Right atrium auricular region (tissue), 2 donors: ENCODE data around the gene TFAP2D. TPM values are rescaled to one million over a fixed set of nuclear protein-coding genes. Genes with fewer than 3 reads are reported as not detected.

Experiments used
- DNase-seq: peaks from one replicate; pipeline ENCODE4 v3.0.0-alpha.2; 2019; ENCODE audit warnings: low spot score
- H3K27ac ChIP-seq, 2 donors: fragments of 200-600 bp; sonication (generic); 1 replicate in 1 of 2; 2 replicates in 1 of 2; pipeline ENCODE4 v1.5.1; 2016 to 2019
- H3K27me3 ChIP-seq, 2 donors: fragments of 200-600 bp; sonication (generic); one replicate each; pipeline versions ENCODE4 v1.5.1 to v1.6.0; 2017 to 2019
- H3K36me3 ChIP-seq: fragments of 200-600 bp; sonication (generic); one replicate; pipeline ENCODE4 v1.5.1; 2016
- H3K4me1 ChIP-seq, 2 donors: fragments of 200-600 bp; sonication (generic); one replicate each; pipeline versions ENCODE4 v1.5.1 to v1.6.0; 2017 to 2019
- H3K4me3 ChIP-seq, 2 donors: fragments of 200-600 bp; sonication (generic); 1 replicate in 1 of 2; 2 replicates in 1 of 2; pipeline ENCODE4 v1.5.1; 2017 to 2019; ENCODE audit warnings: mild to moderate bottlenecking in 1 of 2, moderate library complexity in 1 of 2
- H3K9me3 ChIP-seq, 2 donors: fragments of 200-600 bp; sonication (generic); one replicate each; pipeline ENCODE4 v1.5.1; 2019
- total RNA-seq, 2 donors: library from RNA; depleted of rRNA; stranded (reverse); fragments of >200 nt; gene quantifications; one replicate each; pipeline ENCODE4 v1.1.0, GENCODE V29; 2016
- TF ChIP-seq, protein P1 (sequence below), 2 donors: fragments of 200-600 bp; sonication (generic); IDR thresholded peaks; one replicate each; pipeline ENCODE4 v1.5.1; 2019; ENCODE audit warnings: antibody characterized with exemption in 2 of 2

TFAP2D gene
- total RNA-seq, 2 donors from 2014 or later = not detected

DNA sequence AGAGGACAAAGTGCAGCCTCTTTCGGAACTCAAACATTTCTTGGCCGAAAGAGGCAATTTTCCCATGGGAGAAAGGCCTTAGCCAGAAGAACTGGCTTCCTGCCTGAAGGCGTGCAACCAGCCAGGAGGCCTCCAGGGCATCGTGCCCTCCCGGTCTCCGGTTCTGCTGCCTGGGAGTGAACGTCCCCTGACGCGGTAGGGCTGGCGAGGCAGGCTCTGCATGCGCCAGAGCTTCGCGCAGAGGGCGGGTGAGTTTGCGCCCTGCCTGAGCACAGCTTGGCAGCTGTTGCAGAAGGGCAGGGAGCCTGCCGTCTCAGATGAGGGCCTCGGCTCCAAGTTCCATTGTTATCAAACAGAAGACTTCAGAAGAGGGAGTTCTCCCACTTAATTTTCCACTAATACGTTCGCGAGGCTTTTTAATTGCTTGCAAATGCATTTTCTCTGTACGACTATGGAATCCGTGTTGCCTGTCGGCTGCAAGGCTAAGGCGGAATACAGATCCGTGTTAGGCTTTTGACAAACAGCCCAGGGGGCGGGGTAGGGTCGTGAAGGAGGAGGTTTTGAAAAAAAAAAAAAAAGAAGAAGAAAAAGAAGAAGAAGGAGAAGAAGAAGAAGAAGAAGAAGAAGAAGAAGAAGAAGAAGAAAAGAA, 5.5 kb upstream of the TFAP2D start:
- no peak overlapping the region for H3K4me3 ChIP-seq
- H3K27ac ChIP-seq = no peak overlapping the region
- no peaks in the 10 kb centered on the region for H3K36me3 ChIP-seq
- no peak for DNase-seq
- TF ChIP-seq, protein P1, sequence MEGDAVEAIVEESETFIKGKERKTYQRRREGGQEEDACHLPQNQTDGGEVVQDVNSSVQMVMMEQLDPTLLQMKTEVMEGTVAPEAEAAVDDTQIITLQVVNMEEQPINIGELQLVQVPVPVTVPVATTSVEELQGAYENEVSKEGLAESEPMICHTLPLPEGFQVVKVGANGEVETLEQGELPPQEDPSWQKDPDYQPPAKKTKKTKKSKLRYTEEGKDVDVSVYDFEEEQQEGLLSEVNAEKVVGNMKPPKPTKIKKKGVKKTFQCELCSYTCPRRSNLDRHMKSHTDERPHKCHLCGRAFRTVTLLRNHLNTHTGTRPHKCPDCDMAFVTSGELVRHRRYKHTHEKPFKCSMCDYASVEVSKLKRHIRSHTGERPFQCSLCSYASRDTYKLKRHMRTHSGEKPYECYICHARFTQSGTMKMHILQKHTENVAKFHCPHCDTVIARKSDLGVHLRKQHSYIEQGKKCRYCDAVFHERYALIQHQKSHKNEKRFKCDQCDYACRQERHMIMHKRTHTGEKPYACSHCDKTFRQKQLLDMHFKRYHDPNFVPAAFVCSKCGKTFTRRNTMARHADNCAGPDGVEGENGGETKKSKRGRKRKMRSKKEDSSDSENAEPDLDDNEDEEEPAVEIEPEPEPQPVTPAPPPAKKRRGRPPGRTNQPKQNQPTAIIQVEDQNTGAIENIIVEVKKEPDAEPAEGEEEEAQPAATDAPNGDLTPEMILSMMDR (IDR thresholded peaks at IDR 0.05) = no peak
- H3K27me3 ChIP-seq = no peaks in the 10 kb centered on the region
- H3K4me1 ChIP-seq = peaks cover 0 to 8% of the 10 kb centered on the region in 2 donors
- H3K9me3 ChIP-seq = no peaks in the 10 kb centered on the region

DNA sequence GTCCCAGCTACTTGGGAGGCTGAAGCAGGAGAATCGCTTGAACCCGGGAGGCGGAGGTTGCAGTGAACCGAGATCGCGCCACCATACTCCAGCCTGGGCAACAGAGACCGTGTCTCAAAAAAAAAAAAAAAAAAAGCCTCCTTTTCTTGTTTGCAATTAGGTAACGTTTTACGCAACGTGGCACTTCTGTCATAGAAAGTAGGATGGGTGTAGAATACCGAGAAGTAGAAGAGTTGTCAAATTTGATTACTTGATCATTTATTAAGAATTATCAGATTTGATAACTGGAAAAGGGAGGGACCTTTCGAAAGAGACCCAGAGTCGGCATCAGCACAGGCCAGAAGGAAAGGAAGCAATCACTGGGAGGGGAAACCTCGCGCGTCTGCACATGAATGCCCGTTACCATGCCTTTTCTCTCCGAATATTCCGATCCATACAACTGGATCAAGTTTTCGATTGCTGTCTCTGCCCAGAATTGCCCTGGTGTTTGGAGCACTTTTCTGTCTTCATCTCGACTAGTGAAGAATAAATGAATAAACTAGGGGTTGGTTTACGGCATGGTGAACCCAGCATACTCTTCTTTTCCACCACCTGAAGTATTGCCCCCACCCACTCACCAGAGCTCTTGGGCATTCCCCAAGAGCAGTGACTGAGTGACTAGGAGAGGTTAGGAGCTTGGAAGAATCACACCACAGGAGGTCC, 4.5 kb upstream of the TFAP2D start:
- no peaks in the 10 kb centered on the region for H3K9me3 ChIP-seq
- H3K4me3 ChIP-seq = no peak overlapping the region
- DNase-seq = no peak
- no peaks in the 10 kb centered on the region for H3K27me3 ChIP-seq
- no peak overlapping the region for H3K27ac ChIP-seq
- H3K4me1 ChIP-seq = peaks cover 0 to 8% of the 10 kb centered on the region in 2 donors
- H3K36me3 ChIP-seq = no peaks in the 10 kb centered on the region
- TF ChIP-seq, protein P1 (IDR thresholded peaks at IDR 0.05) = no peak

DNA sequence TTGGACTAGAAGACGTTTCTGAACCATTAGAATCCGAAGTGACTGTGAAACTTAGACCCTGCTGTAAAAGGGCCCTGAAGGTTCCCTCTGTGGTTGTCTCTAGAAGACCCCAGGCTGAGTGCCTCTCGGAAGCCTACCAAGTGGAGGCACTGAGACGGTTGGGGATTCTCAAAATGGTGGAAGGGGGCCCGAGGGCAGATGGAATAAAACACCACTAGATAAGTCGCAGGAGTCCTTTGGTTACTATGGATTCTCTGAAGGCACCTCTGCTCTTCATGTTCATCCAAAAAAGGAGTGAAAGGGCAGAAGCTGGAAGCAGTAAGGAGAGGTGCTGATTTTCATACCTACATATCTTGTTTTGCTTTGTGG, 4.0 kb upstream of the TFAP2D start:
- H3K36me3 ChIP-seq = no peaks in the 10 kb centered on the region
- TF ChIP-seq, protein P1 (IDR thresholded peaks at IDR 0.05) = no peak
- peaks cover 0 to 8% of the 10 kb centered on the region in 2 donors for H3K4me1 ChIP-seq
- H3K27ac ChIP-seq = no peak overlapping the region
- no peak for DNase-seq
- H3K4me3 ChIP-seq = no peak overlapping the region
- no peaks in the 10 kb centered on the region for H3K9me3 ChIP-seq
- H3K27me3 ChIP-seq = no peaks in the 10 kb centered on the region

DNA sequence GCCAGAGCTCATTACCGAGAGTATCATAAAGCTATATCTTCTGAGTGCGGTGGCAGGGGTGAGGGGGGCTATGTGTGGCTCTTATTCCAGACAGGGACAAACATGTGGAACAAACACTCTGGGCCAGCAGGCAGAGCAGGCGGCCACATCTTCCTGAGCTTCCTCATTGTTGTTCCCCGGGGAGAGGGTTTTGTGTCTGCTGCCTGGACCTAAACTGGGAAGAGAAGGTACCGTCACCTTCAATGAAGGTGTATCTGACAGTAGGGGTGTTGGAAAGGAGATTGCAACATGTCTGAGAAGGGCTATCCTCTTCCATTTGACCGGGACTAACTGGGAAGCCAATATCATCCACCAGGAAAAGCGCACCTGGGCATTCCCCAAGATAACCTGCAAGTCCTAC, 1.6 kb upstream of the TFAP2D start:
- TF ChIP-seq, protein P1 (IDR thresholded peaks at IDR 0.05) = no peak
- DNase-seq = no peak
- Histone ChIP-seq H3K9me3 (no peaks in the 10 kb centered on the region), H3K27ac (no peak overlapping the region), H3K27me3 (no peaks in the 10 kb centered on the region), H3K4me1 (peaks cover 0 to 8% of the 10 kb centered on the region in 2 donors), H3K36me3 (no peaks in the 10 kb centered on the region), H3K4me3 (no peak overlapping the region)

DNA sequence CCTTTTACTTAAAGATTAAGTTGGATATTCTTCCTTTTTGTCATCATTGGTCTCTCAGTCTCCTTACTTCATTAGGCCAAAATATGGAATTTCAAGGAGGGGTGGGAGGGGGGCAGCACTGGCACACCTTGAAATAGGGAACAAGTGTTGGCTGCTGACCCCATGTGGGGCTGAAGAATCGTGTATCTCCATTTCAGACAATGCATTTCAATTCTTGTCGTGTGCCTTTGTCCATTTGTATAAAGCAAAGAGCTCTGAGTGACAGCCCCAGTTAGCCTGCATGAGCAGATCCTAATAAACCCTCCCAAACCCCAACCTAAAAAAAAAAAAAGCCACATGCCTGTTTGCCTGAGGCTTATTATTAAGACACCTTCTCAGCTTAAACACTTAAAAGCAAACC, 1.0 kb upstream of the TFAP2D start:
- TF ChIP-seq, protein P1 (IDR thresholded peaks at IDR 0.05) = no peak
- Histone ChIP-seq H3K4me1 (peaks cover 0 to 6% of the 10 kb centered on the region in 2 donors), H3K4me3 (no peak overlapping the region), H3K9me3 (no peaks in the 10 kb centered on the region), H3K27ac (no peak overlapping the region), H3K27me3 (no peaks in the 10 kb centered on the region), H3K36me3 (no peaks in the 10 kb centered on the region)
- no peak for DNase-seq
